SIG-M5 treated with dmso at 0.1 percent for 504 hours (cell line): ENCODE data around the gene MUCL3.
A peak's percentile ranks its signal among the peaks of the same experiment; 100 is the strongest.
"Not testable (repeated sequence)": the region's sequence is repeated elsewhere in the genome, so short reads cannot be mapped to it uniquely, and the experiment has no call there.

Source experiments
- DNase-seq: peaks from one replicate; lab custom pipeline; 2025; ENCODE audit not compliant: unreplicated experiment; lab: John Stamatoyannopoulos, UW

MUCL3 gene

GRCh38 chr6:30940361-30940986, at the start of gene MUCL3:
TSS of gene MUCL3 (plus strand) at chr6:30940973. CDS start at chr6:30941000, 27 bp downstream.
- no peak for DNase-seq

- no peak for DNase-seq
Measured at GRCh38 chr6:30891450-30891723, 49.4 kb upstream of the MUCL3 start.

- DNase-seq: no peak
Measured at GRCh38 chr6:30891816-30892538, 48.8 kb upstream of the MUCL3 start.

- no peak for DNase-seq
Measured at GRCh38 chr6:30893001-30893591, 47.7 kb upstream of the MUCL3 start.

- no peak for DNase-seq
Measured at GRCh38 chr6:30893666-30894065, 47.1 kb upstream of the MUCL3 start.

GRCh38 chr6:30894381-30894780, 46.4 kb upstream of the MUCL3 start:
- no peak for DNase-seq

GRCh38 chr6:30894935-30895334, 45.8 kb upstream of the MUCL3 start:
- no peak for DNase-seq

- no peak for DNase-seq
Measured at GRCh38 chr6:30895343-30895742, 45.4 kb upstream of the MUCL3 start.

- DNase-seq: no peak
Measured at GRCh38 chr6:30896541-30896940, 44.2 kb upstream of the MUCL3 start.

- no peak for DNase-seq
Measured at GRCh38 chr6:30897882-30898281, 42.9 kb upstream of the MUCL3 start.

- DNase-seq: no peak
Measured at GRCh38 chr6:30898750-30899360, 41.9 kb upstream of the MUCL3 start.

- no peak for DNase-seq
Measured at GRCh38 chr6:30900863-30901417, 39.8 kb upstream of the MUCL3 start.

GRCh38 chr6:30901436-30901835, 39.3 kb upstream of the MUCL3 start:
- no peak for DNase-seq

- not testable (repeated sequence) for DNase-seq
Measured at GRCh38 chr6:30902196-30902595, 38.6 kb upstream of the MUCL3 start.

- DNase-seq: no peak
Measured at GRCh38 chr6:30902709-30903108, 38.1 kb upstream of the MUCL3 start.

- DNase-seq: no peak
Measured at GRCh38 chr6:30903236-30903635, 37.5 kb upstream of the MUCL3 start.

- DNase-seq: not testable (repeated sequence)
Measured at GRCh38 chr6:30907290-30907757, 33.4 kb upstream of the MUCL3 start.

- peak; percentile 98 for DNase-seq
Measured at GRCh38 chr6:30907758-30908591, 32.8 kb upstream of the MUCL3 start, which contains the start of gene GTF2H4. TSS of gene GTF2H4 (plus strand) at chr6:30908207.

GRCh38 chr6:30908700-30909099, 32.1 kb upstream of the MUCL3 start:
- no peak for DNase-seq

GRCh38 chr6:30910473-30910872, 30.3 kb upstream of the MUCL3 start:
- DNase-seq: not testable (repeated sequence)
